Activated CD8-positive, alpha-beta T cell treated with anti-CD3 and anti-CD28 coated beads for 36 hours (primary cell): ENCODE measurements around the gene RBBP8. TPM values are rescaled to one million over a fixed set of nuclear protein-coding genes. Genes with fewer than 3 reads are reported as not detected.
A peak's percentile ranks its signal among the peaks of the same experiment; 100 is the strongest.

Experiments used
- ATAC-seq: fragments of 200-7000 bp; cut with Tn5 transposase; one replicate; pipeline ENCODE4 v1.10.0; 2021; ENCODE audit warnings: mild to moderate bottlenecking, moderate library complexity
- CTCF ChIA-PET: fragments of 350-600 bp; sonication (Branson Sonifier 250); formaldehyde crosslinking; loops from one replicate; lab custom pipeline; 2021; ENCODE audit warnings: antibody characterized with exemption; lab: Charles Lee
- POLR2A ChIA-PET: fragments of 350-600 bp; sonication (Branson Sonifier 250); formaldehyde crosslinking; loops from one replicate; lab custom pipeline; 2021; ENCODE audit warnings: antibody characterized with exemption; lab: Charles Lee
- DNase-seq: peaks from one replicate; pipeline ENCODE4 v3.0.0-alpha.2; 2020
- H3K27ac Mint-ChIP-seq: one replicate; pipeline ENCODE4 v1.8.0; 2021; ENCODE audit warnings: mild to moderate bottlenecking, mixed read lengths
- H3K27me3 Mint-ChIP-seq: one replicate; pipeline ENCODE4 v1.8.0; 2021; ENCODE audit warnings: mixed read lengths
- H3K36me3 Mint-ChIP-seq: one replicate; pipeline ENCODE4 v1.8.0; 2021; ENCODE audit warnings: low read depth, mixed read lengths
- H3K4me1 Mint-ChIP-seq: one replicate; pipeline ENCODE4 v1.8.0; 2021; ENCODE audit warnings: low read depth, mixed read lengths
- H3K4me3 Mint-ChIP-seq: one replicate; pipeline ENCODE4 v1.8.0; 2021; ENCODE audit warnings: mild to moderate bottlenecking, moderate library complexity, mixed read lengths
- H3K9me3 Mint-ChIP-seq: one replicate; pipeline ENCODE4 v1.8.0; 2021; ENCODE audit warnings: mixed read lengths
- intact Hi-C: fragments of 100-400 bp; cut with micrococcal nuclease; formaldehyde crosslinking; loops from one replicate; pipeline ENCODE4 v1.10.0; 2022
- total RNA-seq, 2 experiments: library from RNA; stranded (reverse); gene quantifications; one replicate each; pipeline ENCODE4 v1.2.3, GENCODE V29; 2021
- TF ChIP-seq, protein P1 (sequence below): fragments of 200-600 bp; IDR thresholded peaks from one replicate; pipeline ENCODE4 v1.8.0; 2022; ENCODE audit warnings: antibody characterized with exemption, mild to moderate bottlenecking

The RBBP8 gene
- total RNA-seq, 2 experiments from 2014 or later, result 70.9 to 81.9 TPM

GRCh38 chr18:22964116-22964515 is 31.0 kb downstream of the RBBP8 start:
- TF ChIP-seq, protein P1, sequence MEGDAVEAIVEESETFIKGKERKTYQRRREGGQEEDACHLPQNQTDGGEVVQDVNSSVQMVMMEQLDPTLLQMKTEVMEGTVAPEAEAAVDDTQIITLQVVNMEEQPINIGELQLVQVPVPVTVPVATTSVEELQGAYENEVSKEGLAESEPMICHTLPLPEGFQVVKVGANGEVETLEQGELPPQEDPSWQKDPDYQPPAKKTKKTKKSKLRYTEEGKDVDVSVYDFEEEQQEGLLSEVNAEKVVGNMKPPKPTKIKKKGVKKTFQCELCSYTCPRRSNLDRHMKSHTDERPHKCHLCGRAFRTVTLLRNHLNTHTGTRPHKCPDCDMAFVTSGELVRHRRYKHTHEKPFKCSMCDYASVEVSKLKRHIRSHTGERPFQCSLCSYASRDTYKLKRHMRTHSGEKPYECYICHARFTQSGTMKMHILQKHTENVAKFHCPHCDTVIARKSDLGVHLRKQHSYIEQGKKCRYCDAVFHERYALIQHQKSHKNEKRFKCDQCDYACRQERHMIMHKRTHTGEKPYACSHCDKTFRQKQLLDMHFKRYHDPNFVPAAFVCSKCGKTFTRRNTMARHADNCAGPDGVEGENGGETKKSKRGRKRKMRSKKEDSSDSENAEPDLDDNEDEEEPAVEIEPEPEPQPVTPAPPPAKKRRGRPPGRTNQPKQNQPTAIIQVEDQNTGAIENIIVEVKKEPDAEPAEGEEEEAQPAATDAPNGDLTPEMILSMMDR, result no peak
- no peak overlapping the region for H3K4me3 Mint-ChIP-seq
- POLR2A ChIA-PET, result no interaction called here
- intact Hi-C loops, result no loop called here
- no peak overlapping the region for H3K27ac Mint-ChIP-seq
- H3K36me3 Mint-ChIP-seq, result peaks cover 28% of the 10 kb centered on the region
- CTCF ChIA-PET, result no interaction called here
- H3K9me3 Mint-ChIP-seq, result no peaks in the 10 kb centered on the region
- no peaks in the 10 kb centered on the region for H3K27me3 Mint-ChIP-seq
- ATAC-seq (no peak), DNase-seq (no peak)
- peaks cover 6% of the 10 kb centered on the region for H3K4me1 Mint-ChIP-seq

GRCh38 chr18:22964722-22965121 is 31.6 kb downstream of the RBBP8 start:
- ATAC-seq (peak; percentile 39), DNase-seq (no peak)
- intact Hi-C loops, result no loop called here
- Mint-ChIP-seq H3K9me3 (no peaks in the 10 kb centered on the region), H3K27me3 (no peaks in the 10 kb centered on the region), H3K27ac (no peak overlapping the region), H3K36me3 (peaks cover 28% of the 10 kb centered on the region), H3K4me1 (peaks cover 6% of the 10 kb centered on the region), H3K4me3 (no peak overlapping the region)
- CTCF ChIA-PET, result no interaction called here
- POLR2A ChIA-PET, result interaction anchor here (0.8 to 0.9 kb wide), 2 partner anchors 9 to 17 kb away, joined by 3 to 4 read pairs; no protein-coding TSS in a partner anchor
- TF ChIP-seq, protein P1, result no peak

GRCh38 chr18:22971038-22971437 is 37.9 kb downstream of the RBBP8 start:
- no peak for DNase-seq
- no peak overlapping the region for H3K4me3 Mint-ChIP-seq
- no peak overlapping the region for H3K27ac Mint-ChIP-seq
- peaks cover 34% of the 10 kb centered on the region for H3K36me3 Mint-ChIP-seq
- peaks cover 8% of the 10 kb centered on the region for H3K4me1 Mint-ChIP-seq
- ATAC-seq, result no peak
- TF ChIP-seq, protein P1, result no peak
- ChIA-PET CTCF (interaction anchor here (3.6 kb wide), 1 partner anchor 12 kb away, joined by 13 read pairs; no protein-coding TSS in a partner anchor), POLR2A (interaction anchor here (0.6 kb wide), 1 partner anchor 176 kb away, joined by 3 read pairs; no protein-coding TSS in a partner anchor)
- H3K27me3 Mint-ChIP-seq, result no peaks in the 10 kb centered on the region
- intact Hi-C loops, result no loop called here
- H3K9me3 Mint-ChIP-seq, result no peaks in the 10 kb centered on the region

DNA sequence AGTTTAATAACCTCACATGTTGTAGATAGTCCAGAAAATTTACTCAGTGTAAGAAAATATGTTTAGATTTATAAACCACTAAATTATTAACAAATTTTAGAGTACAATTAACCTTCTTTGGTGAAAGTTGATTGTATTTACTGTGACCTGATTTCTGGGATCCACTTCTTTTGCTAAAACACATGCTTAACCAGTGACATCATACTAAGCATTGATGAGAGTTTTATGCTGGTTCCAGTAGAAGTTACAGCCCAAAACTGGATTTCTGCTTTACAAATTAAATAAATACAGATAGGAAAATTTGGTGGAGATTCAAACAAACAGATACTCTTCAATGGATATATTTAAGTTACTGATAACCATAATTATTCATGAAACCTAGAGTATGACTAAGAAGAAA is 40.9 kb downstream of the RBBP8 start:
- CTCF ChIA-PET, result no interaction called here

GRCh38 chr18:22974707-22975106 is 41.6 kb downstream of the RBBP8 start:
- H3K4me3 Mint-ChIP-seq, result no peak overlapping the region
- DNase-seq, result no peak
- peaks cover 18% of the 10 kb centered on the region for H3K4me1 Mint-ChIP-seq
- intact Hi-C loops, result no loop called here
- no peaks in the 10 kb centered on the region for H3K27me3 Mint-ChIP-seq
- CTCF ChIA-PET, result no interaction called here
- no peak for ATAC-seq
- no peak overlapping the region for H3K27ac Mint-ChIP-seq
- peaks cover 28% of the 10 kb centered on the region for H3K36me3 Mint-ChIP-seq
- POLR2A ChIA-PET, result no interaction called here
- TF ChIP-seq, protein P1, result no peak
- H3K9me3 Mint-ChIP-seq, result no peaks in the 10 kb centered on the region

More for the DNA sequence above, 40.9 kb downstream of the RBBP8 start:
- H3K36me3 Mint-ChIP-seq, result peaks cover 31% of the 10 kb centered on the region
- no peaks in the 10 kb centered on the region for H3K9me3 Mint-ChIP-seq
- H3K27ac Mint-ChIP-seq, result no peak overlapping the region
- POLR2A ChIA-PET, result no interaction called here
- TF ChIP-seq, protein P1, result no peak
- peaks cover 18% of the 10 kb centered on the region for H3K4me1 Mint-ChIP-seq
- no peaks in the 10 kb centered on the region for H3K27me3 Mint-ChIP-seq
- DNase-seq (no peak), ATAC-seq (no peak)
- no peak overlapping the region for H3K4me3 Mint-ChIP-seq
- intact Hi-C loops, result no loop called here
